HCT116 (cell line): Measurements from ENCODE around the gene TTF2. TPM values are rescaled to one million over a fixed set of nuclear protein-coding genes. Genes with fewer than 3 reads are reported as not detected.
A peak's percentile ranks its signal among the peaks of the same experiment; 100 is the strongest.

Experiments
- ATAC-seq: fragments of 200-7000 bp; cut with Tn5 transposase; 2 replicates; pipeline ENCODE4 v1.9.1; 2020; ENCODE audit warnings: mild to moderate bottlenecking, moderate library complexity
- BruUV-seq: library from RNA; stranded (reverse); fragments of 400-500 nt; replicated peaks from 2 replicates; lab custom pipeline; 2021; lab: Mats Ljungman, UMichigan
- CTCF ChIA-PET: fragments of 300-600 bp; sonication (Branson Sonifier 250); formaldehyde crosslinking; loops from one replicate; lab custom pipeline; 2021; ENCODE audit warnings: antibody characterized with exemption; lab: Charles Lee
- POLR2A ChIA-PET: fragments of 300-600, 350-600 bp; sonication (Branson Sonifier 250); formaldehyde crosslinking; loops from one replicate; lab custom pipeline; 2021; ENCODE audit warnings: antibody characterized with exemption; lab: Charles Lee
- RAD21 ChIA-PET, 2 experiments: fragments of 300-600 bp; sonication (Branson Sonifier 250); formaldehyde crosslinking; loops; one replicate each; lab custom pipeline; 2023; ENCODE audit warnings: low total read pairs in 2 of 2; ENCODE audit not compliant: uncharacterized antibody in 2 of 2, unreplicated experiment in 2 of 2, low non-redundant PET in 1 of 2; lab: Charles Lee
- DNase-seq: peaks from one replicate; pipeline ENCODE4 v3.0.0-alpha.2; 2010; ENCODE audit warnings: low read depth, low spot score
- H2AFZ ChIP-seq: fragments of 200-600 bp; shearing (Covaris generic), sonication (generic); 2 replicates; pipeline ENCODE4 v1.6.1; 2017; ENCODE audit warnings: low read depth, mixed run types, mixed read lengths, antibody characterized with exemption, low read length; ENCODE audit not compliant: poor library complexity, severe bottlenecking
- H3K27ac ChIP-seq: 2 replicates; pipeline ENCODE4 v1.5.1; 2012; ENCODE audit warnings: low read depth, low read length
- H3K27me3 ChIP-seq: fragments of 200-600 bp; sonication (generic); 2 replicates; pipeline ENCODE4 v1.6.1; 2016; ENCODE audit warnings: mixed run types, low read length, mixed read lengths; ENCODE audit not compliant: insufficient read depth
- H3K36me3 ChIP-seq, 2 experiments: fragments of 200-500 bp in 1 of 2; fragments of 200-600 bp in 1 of 2; sonication (Bioruptor generic) in 1 of 2; sonication (generic) in 1 of 2; 2 replicates each; pipeline versions ENCODE4 v1.5.1 to v1.6.1; 2014 to 2016; ENCODE audit warnings: low read length in 2 of 2, inconsistent platforms in 1 of 2, mixed read lengths in 1 of 2, mixed run types in 1 of 2; ENCODE audit not compliant: insufficient read depth in 2 of 2, control insufficient read depth in 1 of 2
- H3K4me1 ChIP-seq, 2 experiments: fragments of 200-600 bp in 1 of 2; sonication (generic) in 1 of 2; 2 replicates each; pipeline versions ENCODE4 v1.5.1 to v1.6.1; 2012 to 2017; ENCODE audit warnings: low read length in 2 of 2, inconsistent platforms in 1 of 2, mild to moderate bottlenecking in 1 of 2, mixed read lengths in 1 of 2, mixed run types in 1 of 2, moderate library complexity in 1 of 2; ENCODE audit not compliant: insufficient read depth in 2 of 2, control insufficient read depth in 1 of 2
- H3K4me2 ChIP-seq: fragments of 200-600 bp; sonication (generic); 2 replicates; pipeline ENCODE4 v1.6.1; 2017; ENCODE audit warnings: mixed run types, low read length, mixed read lengths
- H3K4me3 ChIP-seq, 2 experiments: fragments of 200-600 bp in 1 of 2; sonication (generic) in 1 of 2; replicated peaks in 1 of 2; 2 replicates each; pipeline ENCODE4 v1.5.1; 2011 to 2016; ENCODE audit warnings: low read length in 2 of 2, control low read depth in 1 of 2, low read depth in 1 of 2, mild to moderate bottlenecking in 1 of 2, mixed read lengths in 1 of 2, mixed run types in 1 of 2
- H3K79me2 ChIP-seq: fragments of 200-600 bp; sonication (generic); 2 replicates; pipeline ENCODE4 v1.6.1; 2017; ENCODE audit warnings: mild to moderate bottlenecking, mixed run types, low read length, moderate library complexity, mixed read lengths; ENCODE audit not compliant: insufficient read depth
- H3K9ac ChIP-seq: fragments of 200-600 bp; sonication (generic); 2 replicates; pipeline ENCODE4 v1.6.1; 2016; ENCODE audit warnings: low read length, mixed read lengths
- H3K9me2 ChIP-seq: fragments of 200-600 bp; sonication (generic), shearing (Covaris generic); 2 replicates; pipeline ENCODE4 v1.6.1; 2017; ENCODE audit warnings: mixed run types, mild to moderate bottlenecking, moderate library complexity; ENCODE audit not compliant: insufficient read depth
- H3K9me3 ChIP-seq, 2 experiments: fragments of 200-500 bp in 1 of 2; fragments of 200-600 bp in 1 of 2; sonication (Bioruptor generic) in 1 of 2; sonication (generic) in 1 of 2; 2 replicates each; pipeline ENCODE4 v1.6.1; 2014 to 2017; ENCODE audit warnings: low read length in 2 of 2, mixed read lengths in 2 of 2, inconsistent platforms in 1 of 2, low read depth in 1 of 2, mild to moderate bottlenecking in 1 of 2, mixed run types in 1 of 2, moderate library complexity in 1 of 2; ENCODE audit not compliant: control insufficient read depth in 1 of 2, insufficient read depth in 1 of 2
- H4K20me1 ChIP-seq: fragments of 200-600 bp; sonication (generic), shearing (Covaris generic); 2 replicates; pipeline ENCODE4 v1.6.1; 2017; ENCODE audit warnings: mixed run types, mild to moderate bottlenecking, moderate library complexity; ENCODE audit not compliant: insufficient read depth
- CBX3 ChIP-seq: IDR thresholded peaks from 2 replicates; pipeline ENCODE4 v1.6.1; 2012; ENCODE audit warnings: low read depth
- FOSL1 ChIP-seq: IDR thresholded peaks from 2 replicates; pipeline ENCODE4 v1.6.1; 2012; ENCODE audit warnings: low read depth
- JUND ChIP-seq: IDR thresholded peaks from 2 replicates; pipeline ENCODE4 v1.6.1; 2012
- REST ChIP-seq: IDR thresholded peaks from 2 replicates; pipeline ENCODE4 v1.6.1; 2012; ENCODE audit warnings: low read depth
- SP1 ChIP-seq: IDR thresholded peaks from 2 replicates; pipeline ENCODE4 v1.6.1; 2012; ENCODE audit warnings: low read depth
- intact Hi-C: fragments of 100-400 bp; cut with micrococcal nuclease; formaldehyde crosslinking; loops from 2 replicates; pipeline ENCODE4 v1.10.0; 2022
- total RNA-seq: library from RNA; stranded (reverse); gene quantifications from one replicate; pipeline ENCODE4 v1.2.1, GENCODE V29; 2021; ENCODE audit not compliant: unreplicated experiment

Gene TTF2
- total RNA-seq, 1 experiment from 2014 or later, result 60.3 TPM

- Histone ChIP-seq H3K9me3 (peaks cover 2 to 5% of the 10 kb centered on the region in 2 experiments; a peak in 1 of 4 replicates), H3K4me2 (peak overlapping the region; percentile 53), H3K9ac (no peak overlapping the region), H3K79me2 (no peaks in the 10 kb centered on the region), H3K4me3 (0 out of 4 replicates have a peak overlapping the region, but pooled peaks of 1 of the 2 experiments have one; percentile 2), H2AFZ (no peak overlapping the region), H3K27me3 (no peaks in the 10 kb centered on the region), H3K4me1 (peaks cover 16 to 17% of the 10 kb centered on the region in 2 experiments), H4K20me1 (no peaks in the 10 kb centered on the region), H3K27ac (no peak overlapping the region), H3K36me3 (no peaks in the 10 kb centered on the region), H3K9me2 (0 out of 2 replicates have a peak, but pooled peaks cover 3% of the 10 kb centered on the region)
- no peak for TF ChIP-seq REST
- TF ChIP-seq CBX3, result peak; percentile 66; the same call in 1 of the 2 replicates
- peak; percentile 75 for TF ChIP-seq JUND
- TF ChIP-seq FOSL1, result peak; percentile 81
- TF ChIP-seq SP1, result peak; percentile 48
- DNase-seq (peak; percentile 48), ATAC-seq (peak; percentile 86)
- ChIA-PET RAD21 (interaction anchor here in 1 of 2 experiments (0.6 kb wide), 1 partner anchor 87 kb away, joined by 3 read pairs; no protein-coding TSS in a partner anchor), POLR2A (no interaction called here), CTCF (interaction anchor here (1.3 kb wide), 1 partner anchor 138 kb away, joined by 3 read pairs; no protein-coding TSS in a partner anchor)
- no TSS peak for BruUV-seq
- intact Hi-C loops, result no loop called here
Measured at GRCh38 chr1:117146575-117147340, 86.6 kb downstream of the TTF2 start.
